PC-3 (cell line): ENCODE results near the gene PPM1G. TPM values are rescaled to one million over a fixed set of nuclear protein-coding genes. Genes with fewer than 3 reads are reported as not detected.

Experiments
- ATAC-seq: fragments of 200-7000 bp; cut with Tn5 transposase; 2 replicates; pipeline ENCODE4 v1.9.1; 2020; ENCODE audit warnings: mild to moderate bottlenecking, moderate library complexity
- BruUV-seq: library from RNA; stranded (reverse); fragments of 400-500 nt; replicated peaks from 2 replicates; lab custom pipeline; 2021; lab: Mats Ljungman, UMichigan
- CTCF ChIA-PET: fragments of 300-600 bp; sonication (Branson Sonifier 250); formaldehyde crosslinking; loops from one replicate; lab custom pipeline; 2022; ENCODE audit warnings: antibody characterized with exemption; lab: Charles Lee
- POLR2A ChIA-PET: fragments of 300-600 bp; sonication (Branson Sonifier 250); formaldehyde crosslinking; loops from one replicate; lab custom pipeline; 2022; ENCODE audit warnings: antibody characterized with exemption; ENCODE audit not compliant: unreplicated experiment; lab: Charles Lee
- DNase-seq: peaks from one replicate; pipeline ENCODE4 v3.0.0-alpha.2; 2015
- H2AFZ ChIP-seq: fragments of 300-600 bp; sonication (generic); 2 replicates; pipeline ENCODE4 v1.6.0; 2016; ENCODE audit warnings: antibody characterized with exemption, low read length
- H3F3A ChIP-seq: fragments of 300-600 bp; sonication (generic); one replicate; pipeline ENCODE4 v1.6.0; 2017; ENCODE audit warnings: antibody characterized with exemption, low read length, control low read depth, mild to moderate bottlenecking; ENCODE audit not compliant: unreplicated experiment
- H3K27ac ChIP-seq: fragments of 300-600 bp; sonication (generic); 2 replicates; pipeline ENCODE4 v1.5.1; 2016; ENCODE audit warnings: mild to moderate bottlenecking, low read length
- H3K27me3 ChIP-seq: fragments of 300-600 bp; sonication (generic); 2 replicates; pipeline ENCODE4 v1.6.1; 2016; ENCODE audit warnings: low read length, mixed read lengths
- H3K36me3 ChIP-seq: fragments of 300-600 bp; sonication (generic); 2 replicates; pipeline ENCODE4 v1.6.1; 2016; ENCODE audit warnings: low read depth, mixed run types, low read length, mixed read lengths
- H3K4me1 ChIP-seq: fragments of 300-600 bp; sonication (generic); 2 replicates; pipeline ENCODE4 v1.5.1; 2016; ENCODE audit warnings: low read length; ENCODE audit not compliant: insufficient read depth
- H3K4me2 ChIP-seq: fragments of 300-600 bp; sonication (generic); 2 replicates; pipeline ENCODE4 v1.6.0; 2016; ENCODE audit warnings: low read length
- H3K4me3 ChIP-seq: fragments of 300-600 bp; sonication (generic); 2 replicates; pipeline ENCODE4 v1.5.1; 2016; ENCODE audit warnings: mild to moderate bottlenecking, low read length, mixed read lengths
- H3K79me2 ChIP-seq: fragments of 300-600 bp; sonication (generic); 2 replicates; pipeline ENCODE4 v1.6.1; 2017; ENCODE audit warnings: low read length, mixed read lengths
- H3K9ac ChIP-seq: fragments of 300-600 bp; sonication (generic); 2 replicates; pipeline ENCODE4 v1.6.0; 2016; ENCODE audit warnings: mild to moderate bottlenecking, low read length
- H3K9me2 ChIP-seq: fragments of 300-600 bp; sonication (generic); replicated peaks from 2 replicates; pipeline ENCODE4 v1.6.1; 2016; ENCODE audit warnings: mixed run types, low read length, mixed read lengths
- H3K9me3 ChIP-seq: fragments of 300-600 bp; sonication (generic); 2 replicates; pipeline ENCODE4 v1.6.1; 2016; ENCODE audit warnings: low read length, mixed read lengths
- H4K20me1 ChIP-seq: fragments of 300-600 bp; sonication (generic); 2 replicates; pipeline ENCODE4 v1.6.1; 2016; ENCODE audit warnings: low read length, mixed read lengths
- EZH2 ChIP-seq: fragments of 300-600 bp; sonication (generic); IDR thresholded peaks from one replicate; pipeline ENCODE4 v1.6.1; 2017; ENCODE audit warnings: antibody characterized with exemption, mild to moderate bottlenecking, low read length; ENCODE audit not compliant: unreplicated experiment
- EZH2phosphoT487 ChIP-seq: fragments of 300-600 bp; sonication (generic); IDR thresholded peaks from 2 replicates; pipeline ENCODE4 v1.6.1; 2018; ENCODE audit warnings: mild to moderate bottlenecking, antibody characterized with exemption, low read length, borderline replicate concordance
- intact Hi-C: fragments of 100-400 bp; cut with micrococcal nuclease; formaldehyde crosslinking; loops from 2 replicates; pipeline ENCODE4 v1.9.0; 2023
- total RNA-seq: library from RNA; depleted of rRNA; stranded (reverse); fragments of >200 nt; gene quantifications from 2 replicates; pipeline ENCODE4 v1.2.3, GENCODE V29; 2014
- TF ChIP-seq, protein P1 (sequence below): fragments of 300-600 bp; sonication (generic); conservative IDR thresholded peaks from 2 replicates; pipeline ENCODE4 v1.5.1; 2017; ENCODE audit warnings: antibody characterized with exemption, low read depth, mild to moderate bottlenecking, low read length

Gene PPM1G
- total RNA-seq, 1 experiment from 2014 or later: 122 TPM

DNA sequence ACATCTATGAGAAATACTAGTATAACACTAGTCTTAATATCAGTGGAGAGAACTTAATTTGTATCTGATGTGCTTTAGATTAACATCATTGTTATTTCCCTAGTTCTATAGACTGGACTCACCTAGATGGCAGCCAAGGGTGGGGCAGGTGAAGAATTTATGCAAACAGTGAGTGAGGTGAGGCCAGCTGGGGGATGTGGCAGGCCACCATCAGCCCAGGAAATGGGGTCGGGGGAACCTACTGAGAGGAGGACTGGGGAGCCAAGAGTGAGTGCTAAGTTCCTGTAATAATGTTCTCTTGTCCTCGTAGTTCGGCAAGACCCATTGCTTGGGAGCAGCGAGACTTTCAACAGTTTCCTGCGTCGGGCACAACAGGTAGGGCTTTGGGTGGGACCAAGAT is 36.5 kb downstream of the PPM1G start:
- Histone ChIP-seq H3K27me3 (no peaks in the 10 kb centered on the region), H3K27ac (no peak overlapping the region), H4K20me1 (no peaks in the 10 kb centered on the region), H3F3A (no peaks in the 10 kb centered on the region), H3K79me2 (peaks cover 47% of the 10 kb centered on the region), H2AFZ (no peak overlapping the region), H3K9ac (no peak overlapping the region), H3K4me2 (peak overlapping the region; percentile 98; the same call in 1 of the 2 replicates), H3K4me3 (no peak overlapping the region), H3K36me3 (peaks cover 32% of the 10 kb centered on the region; the same call in 1 of the 2 replicates), H3K4me1 (peaks cover 35% of the 10 kb centered on the region), H3K9me3 (no peaks in the 10 kb centered on the region), H3K9me2 (no peaks in the 10 kb centered on the region)
- TF ChIP-seq, protein P1, sequence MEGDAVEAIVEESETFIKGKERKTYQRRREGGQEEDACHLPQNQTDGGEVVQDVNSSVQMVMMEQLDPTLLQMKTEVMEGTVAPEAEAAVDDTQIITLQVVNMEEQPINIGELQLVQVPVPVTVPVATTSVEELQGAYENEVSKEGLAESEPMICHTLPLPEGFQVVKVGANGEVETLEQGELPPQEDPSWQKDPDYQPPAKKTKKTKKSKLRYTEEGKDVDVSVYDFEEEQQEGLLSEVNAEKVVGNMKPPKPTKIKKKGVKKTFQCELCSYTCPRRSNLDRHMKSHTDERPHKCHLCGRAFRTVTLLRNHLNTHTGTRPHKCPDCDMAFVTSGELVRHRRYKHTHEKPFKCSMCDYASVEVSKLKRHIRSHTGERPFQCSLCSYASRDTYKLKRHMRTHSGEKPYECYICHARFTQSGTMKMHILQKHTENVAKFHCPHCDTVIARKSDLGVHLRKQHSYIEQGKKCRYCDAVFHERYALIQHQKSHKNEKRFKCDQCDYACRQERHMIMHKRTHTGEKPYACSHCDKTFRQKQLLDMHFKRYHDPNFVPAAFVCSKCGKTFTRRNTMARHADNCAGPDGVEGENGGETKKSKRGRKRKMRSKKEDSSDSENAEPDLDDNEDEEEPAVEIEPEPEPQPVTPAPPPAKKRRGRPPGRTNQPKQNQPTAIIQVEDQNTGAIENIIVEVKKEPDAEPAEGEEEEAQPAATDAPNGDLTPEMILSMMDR: no peak
- TF ChIP-seq EZH2: no peak
- no peak for TF ChIP-seq EZH2phosphoT487
- ChIA-PET POLR2A (no interaction called here), CTCF (no interaction called here)
- ATAC-seq (no peak), DNase-seq (peak; percentile 16)
- intact Hi-C loops: no loop called here
- no TSS peak for BruUV-seq

DNA sequence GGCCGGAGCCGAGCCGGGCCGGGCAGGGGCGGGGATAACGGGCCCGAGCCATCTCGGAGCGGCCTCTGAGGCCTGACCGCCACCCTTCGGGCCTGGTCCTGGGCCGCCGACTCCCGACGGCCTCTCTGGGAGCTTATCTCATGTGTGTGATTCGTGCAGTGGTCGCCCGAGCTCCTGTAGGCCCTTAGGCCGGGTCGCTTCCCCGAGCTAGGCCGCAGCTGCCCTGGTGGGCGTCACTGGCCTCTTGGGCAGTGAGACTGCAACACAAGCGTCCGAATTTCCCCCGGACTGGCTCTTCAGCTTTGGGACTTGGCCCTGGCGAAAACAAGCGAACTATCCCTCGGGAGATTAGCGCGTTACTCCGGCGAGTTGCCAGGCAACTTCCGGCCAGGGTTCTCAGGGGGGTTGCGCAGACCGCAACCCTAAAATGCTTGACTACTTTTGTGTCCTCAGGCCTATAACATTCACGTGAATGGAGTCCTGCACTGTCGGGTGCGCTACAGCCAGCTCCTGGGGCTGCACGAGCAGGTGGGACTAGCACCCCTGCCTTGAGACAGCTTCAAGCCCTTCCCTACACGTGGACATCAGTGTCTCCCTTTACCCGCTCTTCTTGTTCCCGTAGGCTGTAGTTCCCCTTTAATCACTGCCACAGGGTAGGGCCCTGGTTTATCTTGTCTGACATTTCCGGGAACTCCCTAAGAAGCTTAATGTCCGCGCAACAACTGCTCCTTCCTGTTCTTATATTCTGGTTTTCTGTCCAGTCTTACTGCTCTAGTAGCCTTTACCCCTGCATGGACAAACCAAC is 38.4 kb downstream of the PPM1G start:
- peaks cover 48% of the 10 kb centered on the region for H3K79me2 ChIP-seq
- POLR2A ChIA-PET: interaction anchor here (0.6 to 1.1 kb wide), 2 partner anchors 9 to 341 kb away, joined by 5 to 6 read pairs; no protein-coding TSS in a partner anchor

More for the DNA sequence above, 38.4 kb downstream of the PPM1G start:
- no peaks in the 10 kb centered on the region for H3K9me3 ChIP-seq
- intact Hi-C loops: loop anchor here (1.0 kb wide), 3 partner anchors 15 to 300 kb away; partner anchors contain the start of genes GTF3C2 and OST4
- ATAC-seq: peak; percentile 21
- peak; percentile 50 for DNase-seq
- peak overlapping the region; percentile 93 for H3K9ac ChIP-seq
- peaks cover 35% of the 10 kb centered on the region for H3K4me1 ChIP-seq
- H3F3A ChIP-seq: no peaks in the 10 kb centered on the region
- no peaks in the 10 kb centered on the region for H4K20me1 ChIP-seq
- peak overlapping the region; percentile 76 for H3K4me3 ChIP-seq
- TF ChIP-seq EZH2phosphoT487 (no peak), EZH2 (no peak)
- TF ChIP-seq, protein P1: no peak
- no peaks in the 10 kb centered on the region for H3K9me2 ChIP-seq
- peak overlapping the region; percentile 51 for H3K27ac ChIP-seq
- no peaks in the 10 kb centered on the region for H3K27me3 ChIP-seq
- peak overlapping the region; percentile 98 for H3K4me2 ChIP-seq
- CTCF ChIA-PET: no interaction called here
- no TSS peak for BruUV-seq
- H2AFZ ChIP-seq: peak overlapping the region; percentile 68
- H3K36me3 ChIP-seq: peaks cover 30% of the 10 kb centered on the region
